ENCODE results near the gene CPLANE2.

- TF ChIP-seq CTCF (conservative IDR thresholded peaks at IDR 0.05; ENCODE audit: low read length) (no peak), EZH2phosphoT487 (IDR thresholded peaks at IDR 0.05; ENCODE audit: borderline replicate concordance, low read depth, low read length) (no peak)
Observed at GRCh38 chr1:16224472-16224871, 12.5 kb downstream of the CPLANE2 start.

All from OCI-LY7 (cell line).